HG03066 (cell line): ENCODE measurements around the gene GCNA.
"Not testable (repeated sequence)": the region's sequence is repeated elsewhere in the genome, so short reads cannot be mapped to it uniquely, and the experiment has no call there.

Experiments used
- ATAC-seq: cut with Tn5 transposase; IDR thresholded peaks from one replicate; pipeline ENCODE4 v1.9.1; 2021; ENCODE audit warnings: low read depth; ENCODE audit not compliant: unreplicated experiment

GCNA gene

GRCh38 chrX:71558920-71559319 lies 19.3 kb upstream of the GCNA start:
- ATAC-seq = no peak

- not testable (repeated sequence) for ATAC-seq
Measured at GRCh38 chrX:71559773-71560172, 18.5 kb upstream of the GCNA start.

- no peak for ATAC-seq
Measured at GRCh38 chrX:71563921-71564320, 14.3 kb upstream of the GCNA start.

- no peak for ATAC-seq
Measured at GRCh38 chrX:71565474-71566041, 12.7 kb upstream of the GCNA start.

DNA sequence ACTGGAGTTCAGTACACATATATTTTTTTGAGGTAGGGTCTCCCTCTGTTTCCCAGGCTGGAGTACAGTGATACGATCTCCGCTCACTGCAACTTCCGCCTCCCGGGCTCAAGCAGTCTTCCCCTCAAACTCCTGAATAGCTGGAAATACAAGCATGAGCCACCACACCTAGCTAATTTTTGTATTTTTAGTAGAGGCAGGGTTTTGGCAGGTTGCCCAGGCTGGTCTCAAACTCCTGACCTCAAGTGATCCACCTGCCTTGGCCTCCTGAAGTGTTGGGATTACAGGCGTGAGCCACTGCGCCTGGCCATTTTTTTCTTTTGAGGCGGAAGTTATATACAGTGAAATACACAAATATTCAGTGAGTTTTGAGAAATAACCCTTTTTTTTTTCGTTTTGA lies 6.8 kb upstream of the GCNA start:
- ATAC-seq = not testable (repeated sequence)

- ATAC-seq = no peak
Measured at GRCh38 chrX:71573590-71573989, 4.6 kb upstream of the GCNA start.

DNA sequence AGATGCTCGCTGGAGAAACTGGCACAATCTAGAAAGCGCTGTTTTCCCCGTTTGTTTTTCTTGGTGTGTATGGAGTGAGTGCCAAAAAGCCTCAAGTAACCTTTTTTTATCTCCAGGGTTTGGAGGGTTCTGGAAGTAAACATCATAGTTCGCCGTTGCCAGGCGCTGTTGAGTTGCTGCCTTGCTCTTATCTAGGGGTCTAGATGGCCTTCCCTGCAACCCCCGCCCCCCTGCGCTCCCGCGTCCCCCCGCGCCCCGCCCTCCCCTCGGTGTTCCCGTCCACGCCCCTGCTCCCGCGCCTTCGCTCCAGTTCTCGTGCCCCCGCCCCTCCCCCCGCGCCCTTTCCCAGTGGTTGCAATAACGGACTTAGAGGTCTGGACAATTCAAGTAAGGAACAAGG lies 555 bp upstream of the GCNA start:
- no peak for ATAC-seq

DNA sequence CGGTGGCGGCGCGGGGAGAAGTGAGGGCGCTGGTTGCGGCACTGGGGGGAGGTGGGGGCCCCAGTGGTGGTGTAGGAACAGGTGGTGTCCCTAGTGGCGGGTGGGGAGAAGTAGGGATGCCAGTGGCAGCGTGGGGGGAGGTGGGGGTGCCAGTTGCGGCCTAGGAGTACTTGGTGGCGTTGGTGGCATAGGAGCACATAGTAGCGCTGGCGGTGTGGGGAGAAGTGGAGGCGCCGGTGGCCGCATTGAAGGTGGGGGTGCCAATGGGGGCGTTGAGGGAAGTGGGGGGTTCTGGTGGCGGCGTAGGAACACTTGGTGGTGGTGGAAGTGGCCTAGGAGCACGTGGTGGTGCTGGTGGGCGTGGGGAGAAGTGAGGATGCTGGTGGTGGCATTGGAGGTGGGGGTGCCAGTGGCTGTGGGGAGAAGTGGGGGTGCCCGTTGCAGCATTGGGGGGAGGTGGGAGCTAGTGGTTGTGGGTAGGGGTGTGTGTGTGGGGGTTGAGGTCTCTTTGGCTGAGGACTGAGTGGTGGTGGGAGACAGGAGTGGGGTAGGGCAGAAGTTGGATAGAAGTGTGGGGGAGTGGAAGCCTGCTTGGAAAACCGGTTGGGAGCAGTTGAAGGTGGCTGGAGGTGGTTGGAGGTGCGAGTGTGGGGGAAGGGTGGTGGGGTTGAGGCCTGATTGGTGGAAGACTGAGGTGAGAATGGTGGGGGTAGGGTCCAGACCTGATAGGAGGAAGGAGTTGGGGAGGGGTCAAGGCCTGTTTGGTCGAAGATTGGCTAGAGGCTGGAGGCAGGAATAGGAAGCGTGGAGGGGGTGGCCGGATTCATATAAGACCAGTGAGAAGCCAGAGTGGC lies 1.1 kb downstream of the GCNA start:
- ATAC-seq = no peak

GRCh38 chrX:71579990-71580380 lies 1.7 kb downstream of the GCNA start:
- no peak for ATAC-seq

GRCh38 chrX:71581210-71581609 lies 3.0 kb downstream of the GCNA start:
- ATAC-seq = no peak

DNA sequence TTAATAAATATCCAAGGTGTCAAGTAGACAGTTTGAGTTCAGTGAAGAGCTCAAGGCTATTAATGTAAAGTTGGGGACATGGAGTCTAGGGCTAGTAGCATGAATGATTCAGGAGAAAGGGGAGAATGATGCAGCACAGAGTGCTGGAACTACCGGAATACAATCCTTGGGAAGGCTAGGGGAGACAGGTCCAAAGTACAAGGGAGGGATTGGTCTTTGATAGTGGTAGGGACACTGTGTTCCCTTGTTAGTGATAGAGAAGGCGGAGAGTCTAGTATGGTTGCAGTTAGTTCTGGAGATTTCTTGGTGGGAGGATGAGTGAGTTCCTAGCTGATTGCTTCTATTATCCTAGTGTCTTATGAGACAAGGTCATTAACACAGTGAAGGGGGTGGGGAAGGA lies 8.7 kb downstream of the GCNA start:
- ATAC-seq = no peak

DNA sequence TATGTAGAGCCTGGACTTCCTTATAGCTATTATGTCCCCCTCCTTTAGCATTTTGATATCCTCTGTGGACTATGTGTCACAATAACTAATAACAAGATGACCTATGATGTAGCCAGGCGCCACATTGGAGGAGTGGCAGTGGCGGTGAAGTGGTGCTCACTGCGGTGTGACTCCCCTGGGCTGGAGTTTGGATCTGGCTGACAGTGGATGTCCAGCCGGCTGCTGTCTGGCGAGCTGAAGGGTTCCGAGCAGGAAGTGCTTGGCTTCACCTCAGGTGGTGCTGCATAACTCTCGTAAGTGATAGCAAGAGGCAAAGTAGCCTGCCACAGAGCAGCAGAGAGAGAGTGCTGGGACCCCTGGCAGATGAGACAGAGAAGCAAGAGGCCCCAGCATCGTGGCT lies 15.0 kb downstream of the GCNA start:
- ATAC-seq = not testable (repeated sequence)

- no peak for ATAC-seq
Measured at GRCh38 chrX:71599965-71600364, 21.7 kb downstream of the GCNA start.

DNA sequence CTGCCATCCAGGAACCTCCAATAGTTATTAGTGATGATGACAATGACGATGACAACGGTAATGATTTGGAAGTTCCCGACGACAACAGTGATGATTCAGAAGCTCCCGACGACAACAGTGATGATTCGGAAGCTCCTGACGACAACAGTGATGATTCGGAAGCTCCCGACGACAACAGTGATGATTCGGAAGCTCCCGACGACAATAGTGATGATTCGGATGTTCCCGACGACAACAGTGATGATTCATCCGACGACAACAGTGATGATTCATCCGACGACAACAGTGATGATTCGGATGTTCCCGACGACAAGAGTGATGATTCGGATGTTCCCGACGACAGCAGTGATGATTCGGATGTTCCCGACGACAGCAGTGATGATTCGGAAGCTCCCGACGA lies 25.4 kb downstream of the GCNA start:
- ATAC-seq = no peak

DNA sequence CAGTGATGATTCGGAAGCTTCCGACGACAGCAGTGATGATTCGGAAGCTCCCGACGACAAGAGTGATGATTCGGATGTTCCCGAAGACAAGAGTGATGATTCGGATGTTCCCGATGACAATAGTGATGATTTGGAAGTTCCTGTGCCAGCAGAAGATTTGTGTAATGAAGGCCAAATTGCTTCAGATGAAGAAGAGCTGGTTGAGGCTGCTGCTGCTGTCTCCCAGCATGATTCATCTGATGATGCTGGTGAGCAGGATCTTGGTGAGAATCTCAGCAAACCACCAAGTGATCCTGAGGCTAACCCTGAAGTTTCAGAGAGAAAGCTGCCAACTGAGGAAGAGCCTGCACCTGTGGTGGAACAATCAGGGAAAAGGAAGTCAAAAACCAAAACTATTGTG lies 25.9 kb downstream of the GCNA start:
- no peak for ATAC-seq

DNA sequence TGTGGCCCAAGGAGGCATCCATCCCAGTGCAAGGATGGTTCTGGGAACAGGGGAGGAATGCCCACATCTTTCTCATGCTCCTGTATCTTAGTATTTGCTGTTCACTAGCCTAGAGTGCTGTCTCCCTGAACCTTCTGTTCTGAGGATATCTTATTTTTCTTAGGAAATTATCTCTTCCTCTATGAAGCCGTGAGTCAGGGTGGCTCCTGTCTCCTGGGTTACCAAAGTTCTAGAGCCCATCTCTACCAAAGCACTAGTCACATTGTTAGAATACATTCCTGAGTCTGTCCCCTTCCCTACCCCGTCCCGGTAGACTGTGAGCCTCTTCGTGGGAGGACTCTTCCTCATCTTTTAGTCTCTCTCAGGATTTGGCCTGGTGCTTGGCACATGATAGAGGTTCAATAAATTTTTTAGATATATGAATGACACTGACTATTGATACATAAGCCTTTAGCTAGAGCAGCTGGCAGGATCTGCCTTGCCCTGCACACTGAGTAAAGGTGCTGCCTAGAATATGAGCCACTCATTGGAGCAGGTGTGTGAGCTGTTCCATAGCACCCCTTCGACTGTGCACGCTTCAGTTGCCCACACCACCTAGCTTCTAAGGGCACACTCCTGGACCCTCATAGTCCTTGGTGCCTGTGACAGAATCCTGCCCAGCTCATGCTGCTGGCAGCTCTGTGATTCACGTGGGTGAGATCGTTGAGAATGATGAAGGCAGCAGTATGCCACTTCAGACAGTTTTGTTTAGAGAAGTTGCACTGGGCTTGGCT lies 26.7 kb downstream of the GCNA start:
- ATAC-seq = no peak

GRCh38 chrX:71606536-71607216 lies 28.4 kb downstream of the GCNA start:
- no peak for ATAC-seq

DNA sequence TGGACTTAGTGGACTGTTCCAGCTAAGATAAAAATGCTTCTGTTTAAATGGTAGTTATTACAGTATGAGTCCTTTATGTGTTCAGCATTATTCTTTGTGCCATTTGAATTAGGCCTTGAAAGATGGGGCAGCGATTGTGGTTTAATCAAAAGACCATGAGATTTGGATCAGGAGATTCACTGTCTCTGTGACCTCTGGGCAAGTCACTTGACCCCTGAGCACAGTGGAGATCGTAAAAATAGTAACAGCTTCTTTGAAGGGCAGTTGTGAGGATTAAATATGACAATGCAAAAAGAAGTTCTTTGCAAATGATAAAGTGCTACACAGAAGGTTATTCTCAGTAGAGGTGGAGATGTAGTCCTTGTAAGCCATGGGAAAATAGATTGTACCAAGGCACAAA lies 29.3 kb downstream of the GCNA start:
- no peak for ATAC-seq

DNA sequence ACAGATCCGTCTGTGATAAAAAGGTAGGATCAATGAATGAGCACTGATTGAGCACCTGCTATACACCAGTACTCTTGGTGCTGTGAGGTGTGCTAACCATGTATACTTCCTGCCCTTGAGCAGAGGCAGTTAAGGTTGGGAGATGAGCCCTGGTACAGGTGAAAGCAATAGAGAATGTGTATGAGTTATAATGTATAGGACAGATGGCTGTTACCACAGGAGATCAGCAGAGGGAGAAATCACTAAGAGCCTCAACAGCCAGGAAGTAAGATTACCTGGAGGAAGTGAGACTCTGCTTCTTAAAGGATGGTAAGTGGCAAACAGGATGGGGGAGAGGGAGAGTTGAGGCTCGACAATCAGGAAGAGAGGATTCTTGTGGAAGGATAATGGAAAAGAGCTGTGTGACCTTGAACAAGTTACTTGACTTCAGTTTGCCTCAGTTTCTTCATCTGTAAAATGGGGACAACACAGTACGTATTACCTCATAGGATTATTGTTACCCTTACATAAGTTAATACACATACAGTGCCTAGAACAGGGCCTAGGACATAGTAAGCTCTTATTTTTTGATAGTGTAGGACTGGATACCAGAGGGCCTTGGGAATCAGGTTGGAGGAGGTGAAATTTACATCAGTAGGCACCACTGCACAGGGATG lies 31.0 kb downstream of the GCNA start:
- no peak for ATAC-seq

DNA sequence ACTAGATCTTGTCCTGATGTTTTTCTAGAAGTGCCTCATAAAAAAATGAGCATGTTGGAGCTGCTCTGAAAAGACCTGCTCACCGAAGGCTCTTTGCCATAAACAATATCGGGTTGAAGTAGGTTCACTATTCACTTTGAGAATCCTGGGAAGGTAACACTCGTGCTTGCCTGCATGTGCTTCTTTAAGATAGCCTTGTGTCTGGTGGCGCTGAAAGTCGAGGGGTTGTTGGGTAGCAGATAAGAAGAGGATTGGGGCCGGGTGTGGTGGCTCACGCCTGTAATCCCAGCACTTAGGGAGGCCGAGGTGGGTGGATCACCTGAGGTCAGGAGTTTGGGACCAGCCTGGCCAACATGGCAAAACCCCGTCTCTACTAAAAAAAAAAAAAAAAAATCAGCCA lies 33.5 kb downstream of the GCNA start:
- ATAC-seq = not testable (repeated sequence)

DNA sequence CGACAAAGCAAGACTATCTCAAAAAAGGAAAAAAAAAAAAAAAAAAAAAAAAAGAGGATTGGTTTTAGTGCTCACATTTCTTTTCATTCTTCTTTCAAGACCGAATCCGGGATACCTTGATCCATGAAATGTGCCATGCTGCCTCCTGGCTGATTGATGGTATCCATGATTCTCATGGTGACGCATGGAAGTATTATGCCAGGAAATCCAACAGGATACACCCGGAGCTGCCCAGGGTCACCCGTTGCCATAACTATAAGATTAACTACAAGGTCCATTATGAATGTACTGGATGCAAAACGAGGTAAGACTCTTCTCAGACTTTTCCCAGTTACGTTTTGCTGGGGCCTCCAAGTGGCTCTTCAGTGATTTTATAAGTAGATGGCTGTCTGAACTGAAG lies 34.0 kb downstream of the GCNA start:
- no peak for ATAC-seq
